GM19328 (cell line): Measurements from ENCODE around the gene LARGE1.
"Not testable (repeated sequence)": the region's sequence is repeated elsewhere in the genome, so short reads cannot be mapped to it uniquely, and the experiment has no call there.

ENCODE experiments used
- ATAC-seq: cut with Tn5 transposase; IDR thresholded peaks from one replicate; pipeline ENCODE4 v1.9.1; 2021; ENCODE audit warnings: mild to moderate bottlenecking, moderate library complexity; ENCODE audit not compliant: unreplicated experiment

LARGE1 gene

GRCh38 chr22:33400061-33400840, 520.0 kb downstream of the LARGE1 start:
- no peak for ATAC-seq

GRCh38 chr22:33397381-33397907, 522.8 kb downstream of the LARGE1 start:
- ATAC-seq = no peak

GRCh38 chr22:33393432-33393831, 526.8 kb downstream of the LARGE1 start:
- ATAC-seq = no peak

GRCh38 chr22:33391298-33391697, 529.0 kb downstream of the LARGE1 start:
- ATAC-seq = no peak

- ATAC-seq = no peak
Measured at GRCh38 chr22:33389936-33390335, 530.3 kb downstream of the LARGE1 start.

- no peak for ATAC-seq
Measured at GRCh38 chr22:33386270-33386669, 534.0 kb downstream of the LARGE1 start.

- ATAC-seq = no peak
Measured at GRCh38 chr22:33385611-33386010, 534.7 kb downstream of the LARGE1 start.

GRCh38 chr22:33382436-33382835, 537.8 kb downstream of the LARGE1 start:
- no peak for ATAC-seq

- ATAC-seq = no peak
Measured at GRCh38 chr22:33381531-33382406, 538.5 kb downstream of the LARGE1 start.

GRCh38 chr22:33380789-33381530, 539.3 kb downstream of the LARGE1 start:
- no peak for ATAC-seq

- ATAC-seq = no peak
Measured at GRCh38 chr22:33379836-33380235, 540.4 kb downstream of the LARGE1 start.

- ATAC-seq = no peak
Measured at GRCh38 chr22:33372875-33373274, 547.4 kb downstream of the LARGE1 start.

- ATAC-seq = not testable (repeated sequence)
Measured at GRCh38 chr22:33363256-33363655, 557.0 kb downstream of the LARGE1 start.

GRCh38 chr22:33362702-33363101, 557.6 kb downstream of the LARGE1 start:
- no peak for ATAC-seq

- no peak for ATAC-seq
Measured at GRCh38 chr22:33361581-33361980, 558.7 kb downstream of the LARGE1 start.

GRCh38 chr22:33357981-33358399, 562.3 kb downstream of the LARGE1 start:
- no peak for ATAC-seq

- ATAC-seq = no peak
Measured at GRCh38 chr22:33354928-33355327, 565.3 kb downstream of the LARGE1 start.

- ATAC-seq = no peak
Measured at GRCh38 chr22:33353502-33353901, 566.8 kb downstream of the LARGE1 start.

GRCh38 chr22:33352768-33353167, 567.5 kb downstream of the LARGE1 start:
- ATAC-seq = no peak

GRCh38 chr22:33350961-33351360, 569.3 kb downstream of the LARGE1 start:
- ATAC-seq = no peak

- no peak for ATAC-seq
Measured at GRCh38 chr22:33350491-33350890, 569.8 kb downstream of the LARGE1 start.
